Measurements from ENCODE around the gene GPR37L1.
"Not testable (repeated sequence)": the region's sequence is repeated elsewhere in the genome, so short reads cannot be mapped to it uniquely, and the experiment has no call there.

Gene GPR37L1

DNA sequence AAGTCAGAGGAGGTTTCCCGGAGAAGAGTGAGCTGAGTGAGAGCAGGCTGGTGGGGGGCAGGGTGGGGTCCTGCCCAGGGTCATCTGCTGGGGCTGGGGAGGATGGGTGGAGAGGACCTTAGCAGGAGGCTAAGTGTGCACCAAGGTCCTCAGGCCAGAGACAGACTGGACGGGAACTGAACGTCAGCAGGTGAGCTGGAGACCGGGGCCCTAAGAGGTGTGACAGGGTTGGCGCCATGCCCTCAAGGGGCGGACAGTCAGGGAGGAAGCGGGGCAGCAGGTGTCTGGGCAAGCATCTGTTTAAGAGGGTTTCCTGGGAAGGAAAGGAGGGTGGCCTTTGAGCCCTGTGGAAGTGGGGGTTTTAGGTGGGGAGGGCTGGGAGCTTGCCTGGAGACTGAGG is 51.3 kb downstream of the GPR37L1 start:
- FAIRE-seq, result no peak

DNA sequence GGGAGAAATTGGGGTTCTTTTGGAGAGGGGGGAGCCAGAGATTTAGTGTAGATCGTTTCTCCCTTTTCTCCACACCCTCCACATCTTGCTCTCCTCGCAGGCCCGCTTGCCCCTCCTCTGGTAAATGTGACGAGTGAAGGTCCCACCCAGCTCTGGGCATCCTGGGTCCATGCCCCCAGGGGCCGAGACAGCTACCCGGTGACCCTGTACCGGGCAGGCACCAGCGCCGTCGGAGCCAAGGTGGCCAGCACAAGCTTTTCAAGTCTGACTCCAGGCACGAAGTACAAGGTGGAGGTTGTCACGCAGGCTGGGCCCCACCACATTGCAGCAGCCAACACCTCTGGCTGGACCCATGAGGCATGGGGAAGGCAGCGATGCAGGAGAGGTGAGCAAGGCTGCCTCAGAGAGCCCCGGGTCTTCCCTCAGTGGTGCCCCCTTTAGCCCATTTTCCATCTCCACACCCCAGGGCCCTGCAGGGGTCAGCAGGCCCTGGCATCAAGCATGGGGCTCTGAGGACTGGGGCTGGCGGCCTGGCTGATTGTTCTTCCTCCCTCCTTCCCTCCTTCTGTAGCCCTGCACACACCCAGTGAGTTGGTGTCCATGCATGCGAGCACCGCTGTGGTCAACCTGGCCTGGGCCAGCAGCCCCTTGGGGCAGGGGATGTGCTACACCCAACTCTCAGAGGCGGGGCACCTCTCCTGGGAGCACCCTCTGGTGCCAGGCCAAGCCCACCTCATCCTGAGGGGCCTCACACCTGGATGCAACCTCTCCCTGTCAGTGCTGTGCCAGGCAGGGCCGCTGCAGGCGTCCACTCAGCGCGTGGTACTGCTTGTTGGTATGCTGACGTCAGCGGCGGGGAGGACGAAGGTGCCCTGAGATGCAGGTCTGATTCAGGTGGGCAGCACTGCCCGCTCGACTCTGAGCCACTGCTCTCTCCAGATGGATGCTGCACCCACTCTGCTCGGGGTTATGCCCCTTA is 54.5 kb downstream of the GPR37L1 start:
- no peak for FAIRE-seq

GRCh38 chr1:202179828-202180750 is 57.4 kb downstream of the GPR37L1 start:
- FAIRE-seq, result no peak

DNA sequence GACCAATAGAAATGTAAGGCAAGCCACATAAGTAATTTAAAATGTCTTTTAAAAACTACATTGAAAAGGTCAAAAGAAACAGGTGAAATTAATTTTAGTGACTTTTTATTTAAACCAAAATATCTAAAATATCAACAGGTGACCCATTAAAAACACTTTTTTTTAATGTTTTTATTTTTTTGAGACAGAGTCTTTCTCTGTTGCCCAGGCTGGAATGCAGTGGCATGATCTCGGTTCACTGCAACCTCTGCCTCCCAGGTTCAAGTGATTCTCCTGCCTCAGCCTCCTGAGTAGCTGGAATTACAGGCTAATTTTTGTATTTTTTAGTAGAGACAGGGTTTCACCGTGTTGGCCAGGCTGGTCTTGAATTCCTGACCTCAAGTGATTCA is 58.0 kb downstream of the GPR37L1 start:
- not testable (repeated sequence) for FAIRE-seq

DNA sequence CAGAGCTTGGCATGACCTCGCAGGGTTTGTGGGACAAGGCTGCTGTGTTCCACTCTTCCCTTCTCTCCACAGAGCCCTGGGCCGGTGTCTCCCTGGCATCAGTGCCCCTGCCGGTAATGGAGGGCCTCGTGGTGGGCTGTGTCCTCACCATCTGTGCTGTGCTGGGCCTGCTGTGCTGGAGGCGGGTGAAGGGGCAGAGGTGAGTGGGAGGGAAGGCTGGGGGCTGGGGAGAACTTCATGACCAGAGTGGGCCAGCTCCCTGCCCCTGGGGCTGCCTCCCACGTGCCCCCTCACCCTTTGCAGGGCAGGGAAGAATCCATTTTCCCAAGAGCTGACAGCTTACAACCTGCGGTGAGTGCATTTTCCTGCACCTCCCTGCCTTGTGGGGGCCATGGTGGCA is 58.9 kb downstream of the GPR37L1 start:
- no peak for FAIRE-seq

- FAIRE-seq, result no peak
Measured at GRCh38 chr1:202182040-202182877, 59.5 kb downstream of the GPR37L1 start.

Measured in A204.1 (cell line).